Epithelial cell of umbilical artery (primary cell): Measurements from ENCODE around the gene ADAMTS5. TPM values are rescaled to one million over a fixed set of nuclear protein-coding genes. Genes with fewer than 3 reads are reported as not detected.

Experiments
- total RNA-seq: library from RNA; depleted of rRNA; stranded (reverse); fragments of >200 nt; gene quantifications from 2 replicates; pipeline ENCODE4 v1.2.3, GENCODE V29; 2014

ADAMTS5 gene
- under 0.01 TPM in 2 replicates for total RNA-seq

DNA sequence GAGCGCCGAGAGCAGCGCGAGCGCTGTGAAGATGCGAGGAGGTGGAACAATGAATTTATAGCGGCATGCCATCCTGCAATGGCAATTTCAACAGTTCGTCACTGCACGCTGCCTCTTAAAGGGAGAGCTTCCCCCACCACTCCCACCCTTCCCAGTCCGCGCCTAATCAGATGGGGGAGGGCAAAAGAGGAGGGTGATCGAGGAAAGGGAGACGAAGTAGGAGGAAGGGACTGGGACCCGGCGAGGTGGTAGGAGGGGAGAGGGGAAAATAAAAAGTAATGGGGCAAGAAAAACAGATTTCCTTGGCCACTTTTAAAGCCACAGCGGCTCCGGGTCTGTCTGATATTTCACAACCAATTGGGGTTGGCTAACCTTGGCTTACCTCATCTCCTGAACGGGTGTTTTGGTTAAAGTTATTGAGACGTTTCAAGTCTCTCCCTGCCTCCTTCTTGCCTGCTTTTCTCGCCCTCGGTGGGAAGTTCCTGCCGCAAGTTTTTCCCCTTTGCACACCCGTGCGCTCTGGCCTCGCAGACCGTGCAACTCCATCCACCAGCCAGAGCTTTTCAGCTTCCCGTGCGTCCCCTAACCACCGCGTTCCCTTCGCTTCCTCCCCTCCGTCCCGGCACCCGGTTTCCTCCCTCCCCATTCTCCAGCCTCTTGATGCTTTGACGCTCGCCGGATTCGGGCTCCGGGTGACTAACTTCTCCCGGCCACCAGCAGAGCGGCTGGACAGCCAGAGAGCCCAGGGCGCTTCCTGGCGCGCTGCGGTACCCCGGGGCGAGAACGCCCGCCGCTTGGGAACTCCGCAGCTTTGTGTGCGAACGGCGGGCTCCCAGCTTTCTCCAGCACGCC lies at the start of gene ADAMTS5:
TSS of gene ADAMTS5 (minus strand) at position 27 of the 852 bp plus-strand sequence. CDS start 697 bp downstream, outside the sequence.

Other genes with a start within 250 kb of the ADAMTS5 start
- gene ADAMTS1, start 121.7 kb downstream of the ADAMTS5 start, total RNA-seq = 26.0 and 36.6 TPM in 2 replicates